HEK293 (cell line): ENCODE data around the gene TNFRSF8.

Experiments used
- CTCF ChIP-seq: fragments of 450-650 bp; formaldehyde crosslinking; IDR thresholded peaks from 2 replicates; pipeline ENCODE4 v1.5.1; 2016; ENCODE audit warnings: missing biosample characterization, missing genetic modification characterization
- EGR2 ChIP-seq: fragments of 450-650 bp; formaldehyde crosslinking; IDR thresholded peaks from 2 replicates; pipeline ENCODE4 v1.5.1; 2016; ENCODE audit warnings: low read depth, missing biosample characterization, missing genetic modification characterization

GRCh38 chr1:12163210-12163609 lies 100.1 kb downstream of the TNFRSF8 start:
- no peak for TF ChIP-seq CTCF (tag by site-specific recombination)
- TF ChIP-seq EGR2 (tag by site-specific recombination), result no peak
